ENCODE results near the gene HSPA1B. TPM values are rescaled to one million over a fixed set of nuclear protein-coding genes. Genes with fewer than 3 reads are reported as not detected.
"Not testable (repeated sequence)": the region's sequence is repeated elsewhere in the genome, so short reads cannot be mapped to it uniquely, and the experiment has no call there.

The HSPA1B gene
- polyA plus RNA-seq, 1 of the 3 experiments (the other 2 are of a cell fraction), result 96.3 TPM

- TF ChIP-seq, protein P1, sequence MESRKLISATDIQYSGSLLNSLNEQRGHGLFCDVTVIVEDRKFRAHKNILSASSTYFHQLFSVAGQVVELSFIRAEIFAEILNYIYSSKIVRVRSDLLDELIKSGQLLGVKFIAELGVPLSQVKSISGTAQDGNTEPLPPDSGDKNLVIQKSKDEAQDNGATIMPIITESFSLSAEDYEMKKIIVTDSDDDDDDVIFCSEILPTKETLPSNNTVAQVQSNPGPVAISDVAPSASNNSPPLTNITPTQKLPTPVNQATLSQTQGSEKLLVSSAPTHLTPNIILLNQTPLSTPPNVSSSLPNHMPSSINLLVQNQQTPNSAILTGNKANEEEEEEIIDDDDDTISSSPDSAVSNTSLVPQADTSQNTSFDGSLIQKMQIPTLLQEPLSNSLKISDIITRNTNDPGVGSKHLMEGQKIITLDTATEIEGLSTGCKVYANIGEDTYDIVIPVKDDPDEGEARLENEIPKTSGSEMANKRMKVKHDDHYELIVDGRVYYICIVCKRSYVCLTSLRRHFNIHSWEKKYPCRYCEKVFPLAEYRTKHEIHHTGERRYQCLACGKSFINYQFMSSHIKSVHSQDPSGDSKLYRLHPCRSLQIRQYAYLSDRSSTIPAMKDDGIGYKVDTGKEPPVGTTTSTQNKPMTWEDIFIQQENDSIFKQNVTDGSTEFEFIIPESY (IDR thresholded peaks at IDR 0.05; ENCODE audit: borderline replicate concordance, low read depth), result no peak
Measured at GRCh38 chr6:31836474-31837368, 9.2 kb downstream of the HSPA1B start (continued).

- Histone ChIP-seq H3K36me3 (replicated peaks in 1 of 2; ENCODE audit: control insufficient read depth in 1 of 2, insufficient read depth in 2 of 2, low read length in 1 of 2) (peaks cover 23 to 52% of the 10 kb centered on the region in 2 experiments), H3F3A (replicated peaks; ENCODE audit: insufficient read depth) (peaks cover 72% of the 10 kb centered on the region), H3K4me2 (peak overlapping the region; percentile 99), H3K9me3 (no peaks in the 10 kb centered on the region), H3K9ac (peak overlapping the region; percentile 88), H3K9me2 (no peaks in the 10 kb centered on the region), H3K79me2 (ENCODE audit: insufficient read depth) (peaks cover 46% of the 10 kb centered on the region), H2AFZ (ENCODE audit: low read depth) (no peak overlapping the region), H3K27me3 (ENCODE audit: insufficient read depth) (no peaks in the 10 kb centered on the region), H3K4me1 (ENCODE audit: control insufficient read depth in 1 of 2, insufficient read depth in 2 of 2, low read depth in 1 of 2, low read length in 1 of 2) (peaks cover 14 to 17% of the 10 kb centered on the region in 2 experiments; a peak in 1 of 4 replicates), H4K20me1 (ENCODE audit: insufficient read depth) (peaks cover 52% of the 10 kb centered on the region), H3K27ac (ENCODE audit: low read depth in 2 of 2, low read length in 1 of 2) (peak overlapping the region in 1 of 2 experiments; percentile 90; a peak in 2 of 4 replicates), H3K4me3 (ENCODE audit: low read depth in 2 of 2, low read length in 1 of 2) (peak overlapping the region; percentile 66 to 96)
- TF ChIP-seq RAD21 (IDR thresholded peaks at IDR 0.05; ENCODE audit: low read length), result no peak
- peak; percentile 2 for TF ChIP-seq POLR2AphosphoS5 (IDR thresholded peaks at IDR 0.05; ENCODE audit: low read depth, low read length)
- 0 out of 2 replicates have a peak, but pooled peaks have one; percentile 1 for TF ChIP-seq SIN3A (IDR thresholded peaks at IDR 0.05; ENCODE audit: borderline replicate concordance, low read depth, low read length)
- POLR2A ChIA-PET, result interaction anchor here (1.0 to 1.4 kb wide), 4 partner anchors 13 to 162 kb away, joined by 3 to 4 read pairs (median 3); partner anchors contain the start of genes LSM2 and NEU1
- DNase-seq, result no peak
- 10% methylated on average over 1 of the region's 1 CpG for WGBS (ENCODE audit: low lambda C conversion rate)
- CTCF ChIA-PET, result interaction anchor here (0.5 to 1.4 kb wide), 7 partner anchors 26 to 157 kb away, joined by 3 to 7 read pairs (median 3); partner anchors contain the start of genes LY6G5C and VARS1
Measured at GRCh38 chr6:31837369-31838113, 10.0 kb downstream of the HSPA1B start.

GRCh38 chr6:31838114-31838553 is 10.6 kb downstream of the HSPA1B start:
- not testable (repeated sequence) for H3K9me3 ChIP-seq; DNase-seq; H2AFZ ChIP-seq (ENCODE audit: low read depth); H3K27me3 ChIP-seq (ENCODE audit: insufficient read depth); H3K9me2 ChIP-seq
- Histone ChIP-seq H3K36me3 (replicated peaks in 1 of 2; ENCODE audit: control insufficient read depth in 1 of 2, insufficient read depth in 2 of 2, low read length in 1 of 2) (peaks cover 23 to 52% of the 10 kb centered on the region in 2 experiments), H3K27ac (ENCODE audit: low read depth in 2 of 2, low read length in 1 of 2) (peak overlapping the region in 1 of 2 experiments; percentile 90; a peak in 1 of 4 replicates), H3K79me2 (ENCODE audit: insufficient read depth) (peaks cover 46% of the 10 kb centered on the region), H3K4me1 (ENCODE audit: control insufficient read depth in 1 of 2, insufficient read depth in 2 of 2, low read depth in 1 of 2, low read length in 1 of 2) (peaks cover 14 to 17% of the 10 kb centered on the region in 2 experiments; a peak in 1 of 4 replicates), H3K4me3 (ENCODE audit: low read depth in 2 of 2, low read length in 1 of 2) (peak overlapping the region; percentile 66 to 96; a peak in 3 of 4 replicates), H3K9ac (peak overlapping the region; percentile 88; the same call in 1 of the 2 replicates), H3K4me2 (peak overlapping the region; percentile 99), H4K20me1 (ENCODE audit: insufficient read depth) (peaks cover 52% of the 10 kb centered on the region), H3F3A (replicated peaks; ENCODE audit: insufficient read depth) (peaks cover 75% of the 10 kb centered on the region)
- ChIA-PET CTCF (interaction anchor here (1.4 to 1.5 kb wide), 2 partner anchors 11 to 43 kb away, joined by 4 to 7 read pairs; partner anchors contain the start of gene VARS1), POLR2A (interaction anchor here (1.4 kb wide), 1 partner anchor 24 kb away, joined by 3 read pairs; the partner anchor contains the start of gene NEU1)
- 80% methylated on average over 9 of the region's 9 CpGs for WGBS (ENCODE audit: low lambda C conversion rate)
